ENCODE measurements around the gene DUT. TPM values are rescaled to one million over a fixed set of nuclear protein-coding genes. Genes with fewer than 3 reads are reported as not detected.

Gene DUT
- total and polyA plus RNA-seq, 2 experiments from 2014 or later: 50.9 to 70.4 TPM

GRCh38 chr15:48292458-48292857, 38.8 kb upstream of the DUT start:
- TF ChIP-seq EZH2phosphoT487 (IDR thresholded peaks at IDR 0.05; ENCODE audit: low read depth, severe bottlenecking, unreplicated experiment) (no peak), EZH2 (IDR thresholded peaks at IDR 0.05; ENCODE audit: borderline replicate concordance) (no peak), CTCF (IDR thresholded peaks at IDR 0.05; ENCODE audit: poor library complexity) (no peak)
- Histone ChIP-seq H3K27ac (no peak overlapping the region), H2AFZ (no peak overlapping the region), H4K20me1 (ENCODE audit: insufficient read depth, poor library complexity, severe bottlenecking) (no peaks in the 10 kb centered on the region), H3K9me3 (ENCODE audit: low read depth) (no peaks in the 10 kb centered on the region), H3K36me3 (replicated peaks; ENCODE audit: insufficient read depth, low read depth) (no peaks in the 10 kb centered on the region), H3K79me2 (no peaks in the 10 kb centered on the region), H3K4me2 (no peak overlapping the region), H3K4me3 (no peak overlapping the region), H3K27me3 (no peaks in the 10 kb centered on the region), H3K4me1 (ENCODE audit: insufficient read depth) (no peaks in the 10 kb centered on the region), H3K9me2 (replicated peaks; ENCODE audit: insufficient read depth) (no peaks in the 10 kb centered on the region)
- DNase-seq (ENCODE audit: low spot score): no peak
- 69% methylated on average over 4 of the region's 4 CpGs for WGBS (ENCODE audit: low lambda C conversion rate, missing lambda C conversion rate)

- H4K20me1 ChIP-seq (ENCODE audit: insufficient read depth, poor library complexity, severe bottlenecking): no peaks in the 10 kb centered on the region
- no peaks in the 10 kb centered on the region for H3K9me2 ChIP-seq (replicated peaks; ENCODE audit: insufficient read depth)
- H3K27ac ChIP-seq: no peak overlapping the region
- TF ChIP-seq CTCF (IDR thresholded peaks at IDR 0.05; ENCODE audit: poor library complexity) (no peak), EZH2 (IDR thresholded peaks at IDR 0.05; ENCODE audit: borderline replicate concordance) (no peak), EZH2phosphoT487 (IDR thresholded peaks at IDR 0.05; ENCODE audit: low read depth, severe bottlenecking, unreplicated experiment) (no peak)
- H3K27me3 ChIP-seq: no peaks in the 10 kb centered on the region
- H3K79me2 ChIP-seq: no peaks in the 10 kb centered on the region
- H3K4me2 ChIP-seq: no peak overlapping the region
- H3K36me3 ChIP-seq (replicated peaks; ENCODE audit: insufficient read depth, low read depth): no peaks in the 10 kb centered on the region
- DNase-seq (ENCODE audit: low spot score): no peak
- WGBS (ENCODE audit: low lambda C conversion rate, missing lambda C conversion rate): 91% methylated on average over 2 of the region's 2 CpGs
- no peaks in the 10 kb centered on the region for H3K9me3 ChIP-seq (ENCODE audit: low read depth)
- H3K4me3 ChIP-seq: no peak overlapping the region
- no peak overlapping the region for H2AFZ ChIP-seq
- H3K4me1 ChIP-seq (ENCODE audit: insufficient read depth): no peaks in the 10 kb centered on the region
These were observed 33.6 kb upstream of the DUT start for GRCh38 chr15:48297668-48298067.

DNA sequence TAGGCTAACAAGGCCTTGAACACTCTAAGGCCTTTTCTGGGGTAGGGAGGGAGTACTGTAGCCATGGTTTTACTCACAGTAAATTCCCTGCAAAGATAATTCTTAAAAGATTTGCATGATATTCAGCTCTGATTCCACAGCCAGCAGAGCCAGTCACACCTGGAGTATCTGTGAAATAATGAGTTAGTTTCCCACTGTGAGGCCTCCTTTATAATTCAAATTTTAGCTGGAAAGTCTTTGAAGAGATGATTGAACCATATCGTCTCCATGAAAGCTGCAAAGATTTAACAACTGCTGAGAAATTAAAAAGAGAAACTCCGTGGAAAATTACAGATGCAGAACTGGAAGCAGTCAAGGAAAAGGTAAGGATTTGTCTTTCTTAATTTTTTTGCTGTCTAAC, 32.3 kb upstream of the DUT start:
- no peaks in the 10 kb centered on the region for H3K27me3 ChIP-seq
- no peaks in the 10 kb centered on the region for H3K9me3 ChIP-seq (ENCODE audit: low read depth)
- no peaks in the 10 kb centered on the region for H4K20me1 ChIP-seq (ENCODE audit: insufficient read depth, poor library complexity, severe bottlenecking)
- H3K4me2 ChIP-seq: no peak overlapping the region
- TF ChIP-seq EZH2phosphoT487 (IDR thresholded peaks at IDR 0.05; ENCODE audit: low read depth, severe bottlenecking, unreplicated experiment): no peak
- TF ChIP-seq CTCF (IDR thresholded peaks at IDR 0.05; ENCODE audit: poor library complexity): no peak
- no peak for TF ChIP-seq EZH2 (IDR thresholded peaks at IDR 0.05; ENCODE audit: borderline replicate concordance)
- 25% methylated on average over 2 of the region's 2 CpGs for WGBS (ENCODE audit: low lambda C conversion rate, missing lambda C conversion rate)
- H3K4me3 ChIP-seq: no peak overlapping the region
- H3K27ac ChIP-seq: no peak overlapping the region
- no peak overlapping the region for H2AFZ ChIP-seq
- H3K79me2 ChIP-seq: no peaks in the 10 kb centered on the region
- H3K9me2 ChIP-seq (replicated peaks; ENCODE audit: insufficient read depth): no peaks in the 10 kb centered on the region
- H3K36me3 ChIP-seq (replicated peaks; ENCODE audit: insufficient read depth, low read depth): no peaks in the 10 kb centered on the region
- no peaks in the 10 kb centered on the region for H3K4me1 ChIP-seq (ENCODE audit: insufficient read depth)
- DNase-seq (ENCODE audit: low spot score): no peak

GRCh38 chr15:48300038-48300437, 31.2 kb upstream of the DUT start:
- Histone ChIP-seq H3K4me2 (no peak overlapping the region), H3K79me2 (no peaks in the 10 kb centered on the region), H3K27ac (no peak overlapping the region), H3K9me3 (ENCODE audit: low read depth) (no peaks in the 10 kb centered on the region), H3K36me3 (replicated peaks; ENCODE audit: insufficient read depth, low read depth) (no peaks in the 10 kb centered on the region), H3K4me3 (no peak overlapping the region), H3K9me2 (replicated peaks; ENCODE audit: insufficient read depth) (no peaks in the 10 kb centered on the region), H2AFZ (no peak overlapping the region), H3K27me3 (no peaks in the 10 kb centered on the region), H3K4me1 (ENCODE audit: insufficient read depth) (no peaks in the 10 kb centered on the region), H4K20me1 (ENCODE audit: insufficient read depth, poor library complexity, severe bottlenecking) (no peaks in the 10 kb centered on the region)
- TF ChIP-seq CTCF (IDR thresholded peaks at IDR 0.05; ENCODE audit: poor library complexity): no peak
- no peak for TF ChIP-seq EZH2 (IDR thresholded peaks at IDR 0.05; ENCODE audit: borderline replicate concordance)
- no peak for TF ChIP-seq EZH2phosphoT487 (IDR thresholded peaks at IDR 0.05; ENCODE audit: low read depth, severe bottlenecking, unreplicated experiment)
- DNase-seq (ENCODE audit: low spot score): no peak
- WGBS (ENCODE audit: low lambda C conversion rate, missing lambda C conversion rate): 72% methylated on average over 5 of the region's 5 CpGs
